ENCODE results near the gene LRRC32. TPM values are rescaled to one million over a fixed set of nuclear protein-coding genes. Genes with fewer than 3 reads are reported as not detected.

Gene LRRC32
- total RNA-seq, 1 donor from 2014 or later, result 39.6 TPM

DNA sequence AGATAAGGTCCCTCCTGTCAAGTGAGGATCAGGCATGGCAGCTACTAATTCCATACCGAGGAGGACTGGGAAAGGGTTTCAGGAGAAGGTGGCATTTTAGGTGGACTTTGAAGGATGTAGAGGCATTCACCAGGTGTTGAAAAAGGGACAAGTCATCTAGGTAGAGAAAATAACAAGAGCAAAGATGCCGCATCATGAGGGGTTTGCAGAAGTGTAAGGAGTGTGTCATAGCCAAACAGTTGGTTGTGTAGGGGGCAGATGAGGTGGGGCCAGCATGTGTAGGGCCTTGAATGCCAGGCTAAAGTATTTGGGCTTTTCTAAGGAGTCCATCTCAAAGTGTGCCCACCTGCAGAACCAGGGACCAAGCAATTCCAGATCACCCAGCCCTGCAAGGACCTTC is 11.6 kb upstream of the LRRC32 start:
- Mint-ChIP-seq H3K4me3 (ENCODE audit: unreplicated experiment) (no peak overlapping the region), H3K36me3 (ENCODE audit: unreplicated experiment) (no peaks in the 10 kb centered on the region), H3K27ac (ENCODE audit: unreplicated experiment) (no peak overlapping the region), H3K9me3 (ENCODE audit: unreplicated experiment) (no peaks in the 10 kb centered on the region), H3K27me3 (ENCODE audit: unreplicated experiment) (peaks cover 8% of the 10 kb centered on the region), H3K4me1 (ENCODE audit: unreplicated experiment) (peaks cover 7% of the 10 kb centered on the region)
- DNase-seq (ENCODE audit: extremely low spot score, unreplicated experiment), result no peak
- no peak for TF ChIP-seq CTCF (IDR thresholded peaks at IDR 0.05)

DNA sequence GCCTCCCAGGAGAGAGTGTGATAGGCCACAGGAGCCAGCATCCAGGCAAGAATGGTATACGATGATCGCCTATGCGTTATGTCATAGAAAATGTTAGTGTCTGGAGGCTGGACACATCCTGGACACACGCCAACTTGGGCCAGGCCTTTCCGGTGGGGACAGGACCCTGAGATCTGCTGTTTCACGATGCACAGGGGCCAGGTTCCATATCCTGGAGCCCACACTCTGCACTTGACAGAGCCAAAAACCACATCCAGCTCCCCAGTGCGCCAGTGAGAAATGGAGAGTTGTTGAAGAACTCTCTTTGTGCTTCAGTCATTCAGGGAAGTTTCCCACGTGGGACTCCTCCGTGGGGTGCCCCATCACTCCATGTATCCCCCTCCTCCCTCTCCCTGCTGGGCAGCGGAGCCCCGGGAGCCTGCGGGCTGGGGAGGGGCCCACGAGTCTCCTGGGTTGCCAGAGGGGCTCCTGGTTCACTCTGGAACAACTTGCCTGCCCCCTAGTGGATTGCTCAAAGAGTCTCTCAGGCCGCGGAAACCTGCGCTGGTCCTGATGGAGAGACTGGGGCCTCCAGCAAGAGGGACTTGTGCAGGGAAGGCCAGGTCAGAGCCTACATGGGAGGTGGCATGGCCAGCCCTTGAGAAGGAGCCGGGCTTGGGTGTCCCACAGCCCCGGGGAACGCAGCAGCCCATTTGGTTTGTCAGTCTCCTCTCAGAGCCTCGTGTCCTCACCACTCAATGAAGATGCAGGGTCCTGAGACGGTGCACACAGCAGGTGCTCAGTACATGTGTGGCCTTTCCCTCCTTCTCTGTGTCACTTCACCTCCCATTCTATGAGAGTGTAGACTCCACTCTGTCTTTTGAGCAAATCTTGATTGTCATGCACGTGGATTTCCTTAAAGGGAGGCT is 10.2 kb upstream of the LRRC32 start:
- Mint-ChIP-seq H3K4me1 (ENCODE audit: unreplicated experiment) (peaks cover 7% of the 10 kb centered on the region), H3K27ac (ENCODE audit: unreplicated experiment) (no peak overlapping the region), H3K36me3 (ENCODE audit: unreplicated experiment) (no peaks in the 10 kb centered on the region), H3K9me3 (ENCODE audit: unreplicated experiment) (no peaks in the 10 kb centered on the region), H3K27me3 (ENCODE audit: unreplicated experiment) (peaks cover 8% of the 10 kb centered on the region), H3K4me3 (ENCODE audit: unreplicated experiment) (no peak overlapping the region)
- DNase-seq (ENCODE audit: extremely low spot score, unreplicated experiment), result peak; percentile 90
- peak; percentile 95 for TF ChIP-seq CTCF (IDR thresholded peaks at IDR 0.05)

DNA sequence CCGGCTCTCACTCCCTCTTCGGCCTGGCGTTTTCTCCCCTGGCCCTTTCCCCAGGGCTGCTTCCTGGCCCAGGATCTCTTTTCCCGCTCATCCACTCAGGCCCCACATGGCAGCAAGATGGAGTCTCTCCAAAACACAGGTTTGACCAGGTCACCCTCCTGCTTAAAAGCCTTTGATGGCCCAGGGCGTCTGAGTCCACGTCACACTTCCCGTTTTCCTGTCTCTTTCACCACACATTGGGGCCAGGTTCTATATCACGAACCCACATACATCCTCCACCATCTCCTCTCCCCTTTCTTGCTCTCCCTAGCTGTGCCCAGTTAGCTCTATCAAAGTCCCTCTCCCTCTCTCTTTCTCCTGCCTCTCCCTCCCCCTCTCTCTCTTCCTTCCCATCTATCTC is 7.8 kb upstream of the LRRC32 start:
- H3K27ac Mint-ChIP-seq (ENCODE audit: unreplicated experiment), result no peak overlapping the region
- no peak for DNase-seq (ENCODE audit: extremely low spot score, unreplicated experiment)
- no peak overlapping the region for H3K4me3 Mint-ChIP-seq (ENCODE audit: unreplicated experiment)
- no peaks in the 10 kb centered on the region for H3K9me3 Mint-ChIP-seq (ENCODE audit: unreplicated experiment)
- H3K27me3 Mint-ChIP-seq (ENCODE audit: unreplicated experiment), result peaks cover 8% of the 10 kb centered on the region
- H3K36me3 Mint-ChIP-seq (ENCODE audit: unreplicated experiment), result no peaks in the 10 kb centered on the region
- peaks cover 7% of the 10 kb centered on the region for H3K4me1 Mint-ChIP-seq (ENCODE audit: unreplicated experiment)
- no peak for TF ChIP-seq CTCF (IDR thresholded peaks at IDR 0.05)

DNA sequence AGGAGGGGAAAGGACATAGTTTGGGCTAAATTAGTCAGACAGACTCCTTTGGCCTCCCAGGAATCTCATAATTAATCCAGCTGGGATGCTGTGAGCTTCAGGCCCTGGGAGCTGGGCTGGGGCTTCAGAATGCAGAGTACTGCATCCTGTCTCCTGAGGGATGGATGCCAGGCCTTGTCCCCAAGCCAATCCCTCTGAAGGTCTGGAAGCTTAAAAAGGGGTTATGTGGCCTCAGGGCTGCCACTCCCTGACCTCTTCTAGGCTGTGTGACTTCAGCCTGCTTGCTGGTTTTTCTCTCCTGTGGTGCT is 6.9 kb upstream of the LRRC32 start:
- TF ChIP-seq CTCF (IDR thresholded peaks at IDR 0.05), result no peak
- Mint-ChIP-seq H3K36me3 (ENCODE audit: unreplicated experiment) (no peaks in the 10 kb centered on the region), H3K27me3 (ENCODE audit: unreplicated experiment) (peaks cover 6% of the 10 kb centered on the region), H3K9me3 (ENCODE audit: unreplicated experiment) (no peaks in the 10 kb centered on the region), H3K4me1 (ENCODE audit: unreplicated experiment) (peaks cover 7% of the 10 kb centered on the region), H3K4me3 (ENCODE audit: unreplicated experiment) (no peak overlapping the region), H3K27ac (ENCODE audit: unreplicated experiment) (no peak overlapping the region)
- no peak for DNase-seq (ENCODE audit: extremely low spot score, unreplicated experiment)

DNA sequence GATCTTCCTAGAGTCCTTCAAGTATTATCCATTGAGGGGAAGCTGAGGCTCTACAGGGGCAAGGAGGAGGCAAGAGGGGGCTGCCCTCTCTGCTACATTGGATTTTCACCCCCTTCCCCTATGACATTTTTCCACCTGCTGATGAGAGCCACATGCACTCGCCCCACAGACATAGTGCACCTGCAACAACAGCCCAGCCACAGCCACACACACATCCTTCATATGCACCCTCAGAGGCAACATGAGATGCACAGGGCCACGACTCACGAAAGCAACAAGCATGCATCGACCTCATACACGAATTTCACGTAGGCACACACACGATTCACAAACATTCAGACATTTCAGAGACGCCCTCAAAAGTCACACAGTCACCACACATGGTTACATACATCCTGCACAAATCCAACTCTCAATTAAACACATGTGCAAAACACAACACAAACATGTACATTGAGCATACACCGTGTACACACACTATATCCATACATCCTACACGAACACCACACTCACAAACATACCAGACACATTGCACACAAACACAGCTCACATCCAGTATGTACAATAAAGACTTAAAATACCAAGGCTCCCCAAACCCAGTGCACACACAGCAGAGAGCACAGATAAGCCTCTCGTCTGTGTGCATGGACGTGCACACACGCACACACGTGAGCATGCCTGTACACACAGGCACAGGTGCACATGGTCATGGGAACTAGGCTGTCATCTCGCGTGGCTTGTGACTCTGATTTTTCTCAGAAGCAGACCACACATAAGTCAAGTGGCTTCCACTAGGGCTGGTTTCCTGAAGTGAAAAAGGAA is 6.3 kb upstream of the LRRC32 start:
- Mint-ChIP-seq H3K27ac (ENCODE audit: unreplicated experiment) (no peak overlapping the region), H3K36me3 (ENCODE audit: unreplicated experiment) (no peaks in the 10 kb centered on the region), H3K4me1 (ENCODE audit: unreplicated experiment) (peaks cover 7% of the 10 kb centered on the region), H3K9me3 (ENCODE audit: unreplicated experiment) (no peaks in the 10 kb centered on the region), H3K4me3 (ENCODE audit: unreplicated experiment) (no peak overlapping the region), H3K27me3 (ENCODE audit: unreplicated experiment) (peaks cover 2% of the 10 kb centered on the region)
- no peak for DNase-seq (ENCODE audit: extremely low spot score, unreplicated experiment)
- no peak for TF ChIP-seq CTCF (IDR thresholded peaks at IDR 0.05)

All from osteocyte (in vitro differentiated cells).